ENCODE measurements around the gene DDX31. TPM values are rescaled to one million over a fixed set of nuclear protein-coding genes. Genes with fewer than 3 reads are reported as not detected.

DDX31 gene
- 23.3 to 27.1 TPM (median 23.6 TPM) in 5 replicates for total RNA-seq (2022; extraction: Qiagen RNA extraction)

GRCh38 chr9:132669698-132670456 is at the start of gene DDX31:
Gene DDX31 (minus strand): TSS chr9:132669983. CDS start chr9:132669934, 49 bp downstream.

DNA sequence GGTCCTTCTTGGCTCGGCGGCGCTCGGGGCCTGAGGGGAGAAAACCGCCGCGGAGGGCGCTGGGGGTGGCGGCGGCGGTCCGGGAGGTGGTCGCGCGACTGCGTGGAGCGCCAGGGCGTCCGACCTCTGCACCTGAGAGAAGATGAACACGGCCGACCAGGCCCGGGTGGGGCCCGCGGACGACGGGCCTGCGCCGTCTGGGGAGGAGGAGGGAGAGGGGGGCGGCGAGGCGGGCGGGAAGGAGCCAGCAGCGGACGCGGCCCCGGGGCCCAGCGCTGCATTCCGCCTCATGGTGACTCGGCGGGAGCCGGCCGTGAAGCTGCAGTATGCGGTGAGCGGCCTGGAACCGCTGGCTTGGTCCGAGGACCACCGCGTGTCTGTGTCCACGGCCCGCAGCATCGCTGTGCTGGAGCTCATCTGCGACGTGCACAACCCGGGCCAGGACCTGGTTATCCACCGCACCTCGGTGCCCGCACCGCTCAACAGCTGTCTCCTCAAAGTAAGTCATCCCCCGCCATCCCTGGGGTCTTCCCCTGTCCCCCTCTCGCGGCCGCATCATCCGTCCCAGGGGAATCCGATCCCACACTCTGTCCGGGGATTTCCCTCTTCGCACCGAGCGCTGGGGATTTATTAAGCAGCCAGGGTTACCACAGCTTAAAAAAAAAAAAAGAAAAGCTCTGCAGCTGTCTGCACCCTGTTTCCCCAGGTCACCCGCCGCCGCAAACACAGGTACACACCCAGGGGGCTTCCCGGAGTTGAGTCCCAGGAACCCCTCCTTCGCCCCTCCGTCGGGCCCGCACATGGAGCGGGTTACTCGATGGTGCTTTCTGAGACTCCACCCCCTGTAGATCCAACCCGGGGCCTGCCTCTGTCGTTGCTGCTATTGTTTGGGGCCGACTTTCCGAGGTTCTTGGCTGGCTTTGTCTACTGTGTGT is 941 bp upstream of the DDX31 start, which contains the start of gene GTF3C4:
Gene GTF3C4, plus strand, starts transcription at position 8 of the 935 bp plus-strand sequence. Its CDS starts 135 bp downstream, at position 143.

DNA sequence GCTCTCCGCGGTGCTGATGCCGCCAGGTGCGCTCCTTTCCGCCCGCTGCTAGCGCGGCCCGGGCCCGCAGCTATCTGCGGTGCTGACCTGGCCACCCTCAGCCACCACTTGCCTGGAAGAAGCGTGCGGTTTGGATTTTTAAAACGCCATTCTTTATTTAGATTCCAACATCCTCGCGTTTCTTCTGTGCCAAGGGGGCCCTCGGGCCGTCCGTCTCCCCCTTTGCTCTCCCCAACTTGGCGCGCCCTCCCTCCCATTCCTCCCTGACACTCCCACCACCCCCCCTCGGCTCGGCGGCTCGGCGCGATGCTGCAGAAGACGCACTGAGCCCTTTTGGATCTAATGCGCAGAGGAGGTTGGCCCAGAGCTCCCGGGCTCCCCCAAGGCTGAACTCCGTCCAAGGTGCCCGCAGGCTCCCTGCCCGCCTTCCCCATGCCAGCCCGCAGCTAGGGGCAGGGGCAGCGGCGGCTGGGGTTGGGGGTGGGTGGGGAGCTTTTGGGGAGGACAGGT is 87.5 kb downstream of the DDX31 start, which contains the start of gene BARHL1:
Gene BARHL1, plus strand, starts transcription at position 331 of the 510 bp plus-strand sequence. CDS start 192 bp downstream, outside the sequence.

Other genes with a start within 250 kb of the DDX31 start
- gene BARHL1, start 87.4 kb downstream of the DDX31 start, total RNA-seq (2022; extraction: Qiagen RNA extraction), result 0.02 to 0.03 TPM in 2 of 5 replicates, not detected in the others
- gene GTF3C4, start 481 bp upstream of the DDX31 start, total RNA-seq (2022; extraction: Qiagen RNA extraction), result 16.0 to 18.7 TPM (median 16.8 TPM) in 5 replicates
- gene AK8, start 208.3 kb upstream of the DDX31 start, total RNA-seq (2022; extraction: Qiagen RNA extraction), result 0.82 to 1.3 TPM (median 0.93 TPM) in 5 replicates
- gene SPACA9, start 208.9 kb upstream of the DDX31 start, total RNA-seq (2022; extraction: Qiagen RNA extraction), result 4.5 to 5.9 TPM (median 5.3 TPM) in 5 replicates

All from A549 treated with AZD2906 at 1 μM for 4 hours (cell line).